ENCODE results near the gene SORBS1.

DNA sequence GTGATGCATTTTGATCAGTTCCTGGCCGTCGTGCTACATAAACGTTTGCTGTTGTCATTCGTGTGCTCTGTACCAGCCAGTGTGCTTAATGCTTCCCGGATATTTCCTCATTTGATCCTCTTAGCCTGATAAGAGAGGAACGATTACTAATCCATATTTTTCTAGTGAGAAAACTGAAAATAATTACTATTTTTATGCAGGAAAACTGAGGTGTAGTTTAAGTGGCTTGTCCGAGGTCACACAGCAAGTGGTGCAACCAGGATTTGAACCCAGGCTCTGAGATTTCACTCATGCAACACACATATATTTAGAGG lies 650 bp upstream of the SORBS1 start:
- no peak for TF ChIP-seq POLR2A (IDR thresholded peaks at IDR 0.05)
- TF ChIP-seq, protein P1, sequence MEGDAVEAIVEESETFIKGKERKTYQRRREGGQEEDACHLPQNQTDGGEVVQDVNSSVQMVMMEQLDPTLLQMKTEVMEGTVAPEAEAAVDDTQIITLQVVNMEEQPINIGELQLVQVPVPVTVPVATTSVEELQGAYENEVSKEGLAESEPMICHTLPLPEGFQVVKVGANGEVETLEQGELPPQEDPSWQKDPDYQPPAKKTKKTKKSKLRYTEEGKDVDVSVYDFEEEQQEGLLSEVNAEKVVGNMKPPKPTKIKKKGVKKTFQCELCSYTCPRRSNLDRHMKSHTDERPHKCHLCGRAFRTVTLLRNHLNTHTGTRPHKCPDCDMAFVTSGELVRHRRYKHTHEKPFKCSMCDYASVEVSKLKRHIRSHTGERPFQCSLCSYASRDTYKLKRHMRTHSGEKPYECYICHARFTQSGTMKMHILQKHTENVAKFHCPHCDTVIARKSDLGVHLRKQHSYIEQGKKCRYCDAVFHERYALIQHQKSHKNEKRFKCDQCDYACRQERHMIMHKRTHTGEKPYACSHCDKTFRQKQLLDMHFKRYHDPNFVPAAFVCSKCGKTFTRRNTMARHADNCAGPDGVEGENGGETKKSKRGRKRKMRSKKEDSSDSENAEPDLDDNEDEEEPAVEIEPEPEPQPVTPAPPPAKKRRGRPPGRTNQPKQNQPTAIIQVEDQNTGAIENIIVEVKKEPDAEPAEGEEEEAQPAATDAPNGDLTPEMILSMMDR (IDR thresholded peaks at IDR 0.05) = no peak
- TF ChIP-seq EP300 (IDR thresholded peaks at IDR 0.05) = no peak
- no peak for TF ChIP-seq POLR2AphosphoS5 (IDR thresholded peaks at IDR 0.05)

Data from suprapubic skin (tissue), 4 donors.